ENCODE data around the gene DHRSX. TPM values are rescaled to one million over a fixed set of nuclear protein-coding genes. Genes with fewer than 3 reads are reported as not detected.
"Not testable (repeated sequence)": the region's sequence is repeated elsewhere in the genome, so short reads cannot be mapped to it uniquely, and the experiment has no call there.

The DHRSX gene
- total RNA-seq, 1 donor from 2014 or later: 29.9 TPM

DNA sequence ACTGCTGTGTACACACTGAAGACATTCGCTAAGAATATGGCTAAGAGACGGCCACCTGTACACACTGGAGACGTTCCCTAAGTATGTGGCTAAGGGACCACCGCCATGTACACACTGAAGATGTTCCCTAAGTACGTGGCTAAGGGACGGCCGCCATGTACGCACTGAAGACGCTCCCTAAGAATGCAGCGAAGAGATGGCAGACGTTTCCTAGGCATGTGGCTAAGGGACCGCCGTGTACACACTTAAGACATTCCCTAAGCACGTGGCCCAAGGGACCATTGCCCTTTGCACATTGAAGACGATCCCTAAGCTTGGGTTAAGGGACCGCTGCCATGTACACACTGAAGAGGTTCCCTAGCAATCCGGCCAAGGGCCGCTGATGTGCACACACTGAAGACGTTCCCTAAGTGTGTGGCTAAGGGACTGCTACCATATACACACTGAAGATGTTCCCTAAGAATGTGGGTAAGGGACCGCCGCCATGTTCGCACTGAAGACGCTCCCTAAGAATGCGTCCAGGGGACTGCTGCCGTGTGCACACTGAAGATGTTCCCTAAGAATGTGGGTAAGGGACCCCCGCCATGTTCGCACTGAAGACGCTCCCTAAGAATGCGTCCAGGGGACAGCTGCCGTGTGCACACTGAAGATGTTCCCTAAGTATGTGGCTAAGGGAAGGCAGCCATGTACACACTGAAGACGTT, 36.7 kb downstream of the DHRSX start:
- DNase-seq (no peak), ATAC-seq (ENCODE audit: poor library complexity) (no peak)
- intact Hi-C loops (cut with DNase I): no loop called here

DNA sequence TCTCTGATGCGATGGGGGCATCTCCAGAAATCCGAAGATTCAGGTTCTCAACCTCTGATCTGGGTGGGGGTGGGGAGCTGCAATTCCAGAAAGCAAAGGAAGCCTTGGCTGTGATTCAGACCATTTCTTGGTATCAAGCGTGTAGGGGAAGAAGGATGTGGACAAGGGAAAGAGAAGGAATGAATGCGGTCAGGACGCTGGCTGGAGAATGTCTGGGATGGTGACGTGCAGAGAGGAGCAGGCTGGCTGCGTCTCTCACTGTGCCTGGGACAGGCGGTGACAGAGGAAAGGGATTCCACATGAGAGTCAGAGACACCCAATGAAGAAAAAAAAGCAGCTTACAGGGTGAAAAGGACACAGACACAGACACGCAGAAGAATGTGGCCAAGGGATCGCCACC, 37.3 kb downstream of the DHRSX start:
- intact Hi-C loops (cut with DNase I); ATAC-seq (ENCODE audit: poor library complexity); DNase-seq: not testable (repeated sequence)

DNA sequence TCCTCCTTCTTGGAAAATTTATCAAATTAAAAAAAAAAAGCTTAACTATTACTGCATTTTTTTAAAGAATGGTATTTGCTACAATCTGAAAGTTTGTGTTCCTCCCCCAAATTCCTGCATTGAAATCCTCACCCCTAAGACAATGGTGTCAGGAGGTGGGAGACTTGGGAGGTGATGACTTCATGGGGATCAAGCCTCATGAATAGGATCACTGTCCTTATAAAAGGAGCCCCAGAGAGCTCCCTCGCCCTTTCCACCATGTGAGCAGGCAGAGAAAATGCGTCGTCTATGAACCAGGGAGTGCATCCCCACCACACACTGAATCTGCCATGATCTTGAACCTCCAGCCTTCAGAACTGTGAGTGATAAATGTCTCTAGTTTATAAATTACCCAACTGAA, 38.0 kb downstream of the DHRSX start:
- intact Hi-C loops (cut with DNase I): no loop called here
- ATAC-seq (ENCODE audit: poor library complexity): no peak
- no peak for DNase-seq

DNA sequence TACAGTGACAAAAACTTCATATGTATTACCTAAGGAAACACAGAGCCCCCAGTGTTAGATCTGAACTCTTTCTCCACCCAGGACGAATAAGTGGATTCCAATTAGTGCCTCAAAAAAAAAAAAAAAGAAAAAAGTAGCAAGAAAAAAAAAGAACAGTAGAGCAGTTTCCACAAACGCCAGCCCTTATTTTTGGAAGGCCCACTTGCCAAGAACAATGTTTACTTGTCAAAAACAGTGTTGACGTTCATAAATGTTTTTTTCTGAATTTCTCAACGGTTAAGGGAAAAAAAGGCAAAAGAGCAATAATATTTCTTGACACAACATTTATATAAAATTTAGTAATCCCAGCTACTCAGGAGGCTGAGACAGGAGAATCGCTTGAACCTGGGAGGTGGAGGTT, 38.7 kb downstream of the DHRSX start:
- ATAC-seq (ENCODE audit: poor library complexity) (peak; percentile 10), DNase-seq (no peak)
- intact Hi-C loops (cut with DNase I): no loop called here

DNA sequence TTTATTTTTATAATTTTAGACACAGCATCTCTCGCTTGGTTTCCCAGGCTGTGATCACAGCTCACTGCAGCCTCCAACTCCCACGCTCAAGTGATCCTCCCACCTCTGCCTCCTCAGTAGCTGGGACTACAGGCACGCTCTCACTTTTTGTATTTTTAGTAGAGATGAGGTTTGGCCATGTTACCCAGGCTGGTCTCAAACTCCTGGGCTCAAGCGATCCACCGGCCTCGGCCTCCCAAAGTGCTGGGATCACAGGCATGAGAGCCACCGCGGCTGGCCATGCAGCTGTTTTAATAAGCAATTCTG, 39.1 kb downstream of the DHRSX start:
- intact Hi-C loops (cut with DNase I): no loop called here
- ATAC-seq (ENCODE audit: poor library complexity) (no peak), DNase-seq (no peak)

DNA sequence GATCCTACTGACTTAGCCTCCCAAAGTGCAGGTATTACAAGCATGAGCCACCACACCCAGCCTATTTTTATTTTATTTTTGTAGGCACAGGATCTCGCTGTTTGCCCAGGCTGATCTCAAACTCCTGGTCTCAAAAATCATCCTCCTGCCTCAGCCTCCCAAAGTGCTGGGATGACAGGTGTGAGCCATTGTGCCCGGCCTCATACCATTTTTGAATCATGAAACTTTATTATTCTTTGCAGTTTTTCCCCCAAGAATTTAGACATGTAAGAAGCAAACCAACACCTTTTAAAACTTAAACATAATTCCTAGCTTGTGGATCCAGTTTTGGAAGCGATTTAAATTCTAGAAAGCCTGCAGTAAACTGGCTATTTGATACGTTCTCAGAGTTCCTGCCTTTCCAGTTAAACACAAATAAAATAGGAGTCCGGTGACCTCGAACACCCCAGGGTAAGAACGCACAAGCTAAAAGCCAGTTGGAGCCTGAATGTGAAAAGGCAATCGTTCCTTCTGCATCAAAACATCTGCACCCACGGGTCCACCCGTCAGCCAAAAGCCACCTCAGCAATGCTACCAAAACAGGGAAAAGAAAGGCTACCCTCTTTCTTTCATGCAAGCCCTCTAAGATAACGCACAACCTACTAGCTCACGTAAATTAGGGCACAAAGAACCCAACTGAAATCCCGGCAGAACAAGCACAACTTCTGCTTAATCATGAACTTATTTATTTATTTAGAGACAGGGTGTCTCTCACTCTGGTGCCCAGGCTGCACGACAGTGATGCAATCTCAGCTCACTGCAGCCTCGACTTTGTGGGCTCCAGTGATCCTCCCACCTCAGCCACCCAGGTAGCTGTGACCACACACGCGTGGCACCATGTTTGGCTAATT, 39.7 kb downstream of the DHRSX start:
- ATAC-seq (ENCODE audit: poor library complexity); DNase-seq: not testable (repeated sequence)

DNA sequence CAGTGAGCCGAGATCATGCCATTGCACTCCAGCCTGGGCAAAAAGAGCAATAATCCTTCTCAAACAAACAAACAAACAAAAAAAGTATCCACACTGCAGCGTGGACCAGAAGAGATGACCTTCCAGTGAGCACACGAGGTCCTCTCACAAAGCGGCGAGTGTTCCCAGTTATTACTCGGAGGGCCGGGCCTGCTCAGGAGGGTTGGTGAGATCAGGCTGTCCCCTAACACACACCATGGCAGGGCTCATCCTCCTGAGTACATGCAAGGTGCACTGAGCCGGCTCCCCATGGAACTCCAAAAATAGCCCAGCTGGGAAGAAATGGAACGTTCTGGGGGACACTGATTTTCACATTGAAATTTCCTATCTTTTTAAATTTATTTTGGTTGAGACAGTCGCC, 40.7 kb downstream of the DHRSX start:
- ATAC-seq (ENCODE audit: poor library complexity): peak; percentile 50
- DNase-seq; intact Hi-C loops (cut with DNase I): not testable (repeated sequence)

More for the DNA sequence above, 39.7 kb downstream of the DHRSX start:
- intact Hi-C loops (cut with DNase I): not testable (repeated sequence)

DNA sequence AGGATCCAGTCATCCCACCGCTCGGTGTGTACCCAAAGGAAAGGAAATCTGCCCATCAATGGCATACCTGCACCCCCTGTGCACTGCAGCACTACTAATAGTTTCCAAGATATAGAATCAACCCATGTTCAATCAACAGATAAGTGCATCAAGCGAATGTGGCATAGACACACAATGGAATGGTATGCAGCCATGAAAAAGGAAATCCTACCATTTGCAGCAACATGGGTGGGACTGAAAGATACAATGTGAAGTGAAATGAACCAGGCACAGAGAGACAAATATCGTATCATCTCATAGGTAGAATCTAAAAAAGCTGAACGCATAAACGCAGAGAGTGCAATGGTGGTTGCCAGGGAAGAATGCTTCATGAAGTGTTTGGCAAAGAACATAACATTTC, 42.5 kb downstream of the DHRSX start:
- ATAC-seq (ENCODE audit: poor library complexity): no peak
- no peak for DNase-seq
- intact Hi-C loops (cut with DNase I): no loop called here

DNA sequence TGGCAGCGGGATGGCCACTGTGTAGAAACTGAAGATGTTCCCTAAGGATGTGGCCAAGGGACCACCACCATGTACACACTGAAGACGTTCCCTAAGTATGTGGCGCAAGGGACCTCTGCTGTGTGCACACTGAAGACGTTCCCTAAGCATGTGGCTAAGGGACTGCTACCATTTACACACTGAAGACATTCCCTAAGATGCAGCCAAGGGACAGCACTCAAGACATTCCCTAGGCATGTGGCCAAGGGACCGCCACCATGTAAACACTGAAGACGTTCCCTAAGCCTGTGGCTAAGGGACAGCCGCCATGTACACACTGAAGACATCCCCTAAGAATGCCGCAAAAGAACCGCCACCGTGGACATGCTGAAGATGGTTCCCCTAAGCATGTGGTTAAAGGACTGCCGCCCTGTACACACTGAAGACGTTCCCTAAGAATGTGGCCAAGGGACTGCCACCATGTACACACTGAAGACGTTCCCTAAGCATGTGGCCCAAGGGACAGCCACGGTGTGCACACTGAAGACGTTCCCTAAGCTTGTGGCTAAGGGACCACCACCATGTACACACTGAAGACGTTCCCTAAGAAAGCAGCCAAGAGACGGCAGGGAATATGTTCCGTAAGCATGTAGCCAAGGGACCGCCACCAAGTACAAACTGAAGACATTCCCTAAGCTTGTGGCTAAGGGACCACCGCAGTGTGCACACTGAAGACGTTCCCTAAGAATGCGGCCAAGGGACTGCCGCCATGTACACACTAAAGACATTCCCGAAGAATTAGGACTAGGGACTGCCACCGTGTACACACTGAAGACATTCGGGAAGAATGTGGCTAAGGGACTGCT, 43.3 kb downstream of the DHRSX start:
- ATAC-seq (ENCODE audit: poor library complexity) (no peak), DNase-seq (no peak)
- intact Hi-C loops (cut with DNase I): no loop called here

DNA sequence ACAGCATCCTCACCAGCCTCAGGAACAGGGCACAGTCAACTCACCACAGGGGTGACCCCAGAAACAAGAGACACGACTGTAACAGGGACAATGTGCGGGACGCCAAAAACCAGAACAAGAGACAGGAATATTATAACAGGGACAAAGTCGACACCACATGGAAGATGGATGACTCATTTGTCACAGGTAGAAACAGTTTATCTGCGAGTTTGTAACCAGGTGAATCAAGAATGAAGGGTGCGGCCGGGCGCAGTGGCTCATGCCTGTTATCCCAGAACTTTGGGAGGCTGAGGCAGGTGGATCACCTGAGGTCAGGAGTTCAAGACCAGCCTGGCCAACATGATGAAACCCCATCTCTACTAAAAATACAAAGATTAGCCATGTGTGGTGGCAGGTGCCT, 44.7 kb downstream of the DHRSX start:
- DNase-seq; intact Hi-C loops (cut with DNase I); ATAC-seq (ENCODE audit: poor library complexity): not testable (repeated sequence)

DNA sequence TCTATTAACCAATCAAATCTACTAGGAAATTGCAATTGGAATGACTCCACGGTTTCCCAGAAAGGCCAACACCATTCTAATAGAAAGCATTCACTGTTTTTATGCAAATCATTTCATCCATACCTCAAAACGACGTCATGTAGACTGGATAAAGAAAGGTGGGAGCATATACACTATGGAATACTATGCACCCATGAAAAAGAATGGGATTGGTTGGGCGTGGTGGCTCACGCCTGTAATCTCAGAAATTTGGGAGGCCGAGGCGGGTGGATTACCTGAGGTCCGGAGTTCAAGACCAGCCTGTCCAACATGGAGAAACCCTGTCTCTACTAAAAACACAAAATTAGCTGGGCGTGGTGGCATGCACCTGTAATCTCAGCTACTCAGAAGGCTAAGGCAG, 46.2 kb downstream of the DHRSX start:
- intact Hi-C loops (cut with DNase I); ATAC-seq (ENCODE audit: poor library complexity): not testable (repeated sequence)

DNA sequence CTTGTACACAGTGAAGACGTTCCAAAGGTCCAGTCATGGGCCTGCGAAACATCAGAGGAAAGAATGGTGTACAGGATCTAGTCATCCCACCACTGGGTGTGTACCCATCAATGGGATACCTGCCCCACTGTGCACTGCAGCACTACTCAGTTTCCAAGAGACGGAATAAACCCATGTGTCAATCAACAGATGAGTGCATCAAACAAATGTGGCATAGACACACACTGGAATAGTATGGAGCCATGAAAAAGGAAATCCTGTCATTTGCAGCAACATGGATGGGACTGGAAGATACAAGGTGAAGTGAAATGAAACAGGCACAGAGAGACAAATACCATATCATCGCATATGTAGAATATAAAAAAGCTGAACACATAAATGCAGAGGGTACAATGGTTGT, 48.0 kb downstream of the DHRSX start:
- DNase-seq (no peak), ATAC-seq (ENCODE audit: poor library complexity) (no peak)
- intact Hi-C loops (cut with DNase I): no loop called here

More for the DNA sequence above, 46.2 kb downstream of the DHRSX start:
- not testable (repeated sequence) for DNase-seq

DNA sequence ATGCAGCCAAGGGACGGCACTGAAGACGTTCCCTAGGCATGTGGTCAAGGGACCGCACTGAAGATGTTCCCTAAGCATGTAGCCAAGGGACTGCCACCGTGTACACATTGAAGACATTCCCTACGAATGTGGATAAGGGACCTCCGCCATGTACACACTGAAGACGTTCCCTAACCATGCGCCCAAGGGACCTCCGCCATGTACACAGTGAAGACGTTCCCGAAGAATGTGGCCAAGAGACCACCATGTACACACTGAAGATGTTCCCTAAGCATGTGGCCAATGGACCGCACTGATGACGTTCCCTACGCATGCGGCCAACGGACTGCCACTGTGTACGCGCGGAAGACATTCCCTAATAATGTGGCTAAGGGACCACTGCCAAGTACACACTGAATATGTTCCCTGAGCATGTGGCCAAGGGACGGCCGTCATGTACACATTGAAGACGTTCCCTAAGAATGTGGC, 48.4 kb downstream of the DHRSX start:
- ATAC-seq (ENCODE audit: poor library complexity) (no peak), DNase-seq (no peak)
- intact Hi-C loops (cut with DNase I): no loop called here

DNA sequence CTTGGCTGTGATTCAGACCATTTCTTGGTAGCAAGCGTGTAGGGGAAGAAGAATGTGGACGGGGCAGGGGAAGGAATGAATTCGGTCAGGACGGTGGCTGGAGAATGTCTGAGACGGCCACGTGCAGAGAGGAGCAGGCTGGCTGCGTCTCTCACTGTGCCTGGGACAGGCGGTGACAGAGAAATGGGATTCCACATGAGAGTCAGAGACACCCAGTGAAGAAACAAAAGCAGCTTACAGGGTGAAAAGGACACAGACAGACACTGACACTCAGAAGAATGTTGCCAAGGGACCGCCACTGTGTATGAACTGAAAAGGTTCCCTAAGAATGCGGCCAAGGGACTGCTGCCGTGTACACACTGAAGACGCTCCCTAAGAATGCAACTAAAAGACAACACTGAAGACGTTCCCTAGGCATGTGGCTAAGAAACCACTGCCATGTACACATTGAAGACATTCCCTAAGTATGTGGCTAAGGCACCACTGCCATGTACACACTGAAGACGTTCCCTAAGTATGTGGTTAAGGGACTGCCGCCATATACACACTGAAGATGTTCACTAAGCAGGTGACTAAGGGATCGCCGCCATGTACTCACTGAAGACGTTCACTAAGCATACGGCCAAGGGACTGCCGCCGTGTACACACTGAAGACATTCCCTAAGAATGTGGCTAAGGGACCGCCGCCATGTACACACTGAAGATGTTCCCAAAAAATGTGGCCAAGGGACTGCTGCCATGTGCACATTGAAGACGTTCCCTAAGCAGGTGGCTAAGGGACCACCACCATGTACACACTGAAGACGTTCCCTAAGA, 49.1 kb downstream of the DHRSX start:
- ATAC-seq (ENCODE audit: poor library complexity) (no peak), DNase-seq (no peak)
- intact Hi-C loops (cut with DNase I): no loop called here

DNA sequence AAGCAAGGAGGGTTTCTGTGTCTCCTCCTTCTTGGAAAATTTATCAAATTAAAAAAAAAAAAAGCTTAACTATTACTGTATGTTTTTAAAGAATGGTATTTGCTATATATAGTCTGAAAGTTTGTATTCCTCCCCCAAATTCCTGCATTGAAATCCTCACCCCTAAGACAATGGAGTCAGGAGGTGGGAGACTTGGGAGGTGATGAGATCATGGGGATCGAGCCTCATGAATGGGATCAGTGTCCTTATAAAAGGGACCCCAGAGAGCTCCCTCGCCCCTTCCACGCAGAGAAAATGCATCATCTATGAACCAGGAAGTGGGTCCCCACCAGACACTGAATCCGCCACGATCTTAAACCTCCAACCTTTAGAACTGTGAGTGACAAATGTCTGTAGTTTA, 50.1 kb downstream of the DHRSX start:
- DNase-seq (no peak), ATAC-seq (ENCODE audit: poor library complexity) (no peak)
- intact Hi-C loops (cut with DNase I): no loop called here

DNA sequence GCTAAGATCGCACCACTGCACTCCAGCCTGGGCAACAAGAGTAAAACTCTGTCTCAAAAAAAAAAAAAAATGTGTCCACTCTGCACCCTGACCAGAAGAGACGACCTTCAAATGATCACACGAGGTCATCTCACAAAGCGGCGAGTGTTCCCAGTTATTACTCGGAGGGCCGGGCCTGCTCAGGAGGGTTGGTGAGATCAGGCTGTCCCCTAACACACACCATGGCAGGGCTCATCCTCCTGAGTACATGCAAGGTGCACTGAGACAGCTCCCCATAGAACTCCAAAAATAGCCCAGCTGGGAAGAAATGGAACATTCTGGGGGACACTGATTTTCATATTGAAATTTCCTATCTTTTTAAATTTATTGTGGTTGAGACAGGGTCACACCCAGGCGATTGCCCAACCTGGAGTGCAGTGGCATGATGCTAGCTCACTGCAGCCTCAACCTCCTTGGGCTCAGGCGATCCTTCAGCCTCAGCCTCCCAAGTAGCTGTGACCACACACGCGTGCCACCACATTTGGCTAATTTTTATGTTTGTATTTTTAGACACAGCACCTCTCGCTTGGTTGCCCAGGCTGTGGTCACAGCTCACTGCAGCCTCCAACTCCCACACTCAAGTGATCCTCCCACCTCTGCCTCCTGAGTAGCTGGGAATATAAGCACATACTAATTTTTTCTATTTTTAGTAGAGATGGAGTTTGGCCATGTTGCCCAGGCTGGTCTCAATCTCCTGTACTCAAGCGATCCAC, 51.5 kb downstream of the DHRSX start:
- DNase-seq (no peak), ATAC-seq (ENCODE audit: poor library complexity) (peak; percentile 25)
- intact Hi-C loops (cut with DNase I): no loop called here

DNA sequence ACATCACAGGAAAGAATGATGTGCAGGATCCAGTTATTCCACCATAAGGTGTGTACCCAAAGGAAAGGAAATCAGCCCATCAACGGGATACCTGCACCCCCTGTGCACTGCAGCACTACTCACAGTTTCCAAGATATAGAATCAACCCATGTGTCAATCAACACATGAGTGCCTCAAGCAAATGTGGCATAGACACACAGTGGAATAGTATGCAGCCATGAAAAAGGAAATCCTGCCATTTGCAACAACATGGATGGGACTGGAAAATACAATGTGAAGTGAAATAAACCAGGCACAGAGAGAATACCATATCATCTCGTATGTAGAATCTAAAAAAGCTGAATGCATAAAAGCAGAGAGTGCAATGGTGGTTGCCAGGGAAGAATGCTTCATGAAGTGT, 53.3 kb downstream of the DHRSX start:
- ATAC-seq (ENCODE audit: poor library complexity): no peak
- intact Hi-C loops (cut with DNase I): no loop called here

DNA sequence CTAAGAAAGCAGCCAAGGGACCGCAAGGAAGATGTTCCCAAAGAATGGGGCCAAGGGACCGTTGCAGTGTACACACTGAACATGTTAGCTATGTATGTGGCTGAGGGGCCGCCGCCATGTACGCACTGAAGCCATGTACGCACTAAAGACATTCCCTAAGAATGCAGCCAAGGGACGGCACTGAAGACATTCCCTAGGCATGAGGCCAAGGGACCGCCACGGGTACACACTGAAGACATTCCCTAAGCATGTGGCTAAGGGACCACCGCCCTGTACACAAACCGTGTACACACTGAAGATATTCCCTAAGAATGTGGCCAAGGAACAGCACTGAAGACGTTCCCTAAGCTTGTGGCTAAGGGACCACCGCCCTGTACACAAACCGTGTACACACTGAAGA, 54.0 kb downstream of the DHRSX start:
- no peak for DNase-seq
- intact Hi-C loops (cut with DNase I): no loop called here
- no peak for ATAC-seq (ENCODE audit: poor library complexity)

More for the DNA sequence above, 53.3 kb downstream of the DHRSX start:
- no peak for DNase-seq

All from Right ventricle myocardium superior (tissue), 1 donor.